Esophagus squamous epithelium (tissue), 4 donors: ENCODE data around the gene SDK2.

Experiments
- POLR2A ChIP-seq, 4 donors: fragments of 450-650 bp; IDR thresholded peaks; one replicate each; pipeline ENCODE4 v1.6.1; 2017; ENCODE audit warnings: antibody characterized with exemption in 4 of 4, mild to moderate bottlenecking in 4 of 4, moderate library complexity in 3 of 4
- TF ChIP-seq, protein P1 (sequence below), 6 experiments: fragments of 450-650 bp in 4 of 6; fragments of 200-600 bp in 2 of 6; sonication (generic) in 2 of 6; IDR thresholded peaks; one replicate each; pipeline ENCODE4 v1.5.1; 2016 to 2019; ENCODE audit warnings: antibody characterized with exemption in 6 of 6, mild to moderate bottlenecking in 4 of 6, moderate library complexity in 4 of 6

DNA sequence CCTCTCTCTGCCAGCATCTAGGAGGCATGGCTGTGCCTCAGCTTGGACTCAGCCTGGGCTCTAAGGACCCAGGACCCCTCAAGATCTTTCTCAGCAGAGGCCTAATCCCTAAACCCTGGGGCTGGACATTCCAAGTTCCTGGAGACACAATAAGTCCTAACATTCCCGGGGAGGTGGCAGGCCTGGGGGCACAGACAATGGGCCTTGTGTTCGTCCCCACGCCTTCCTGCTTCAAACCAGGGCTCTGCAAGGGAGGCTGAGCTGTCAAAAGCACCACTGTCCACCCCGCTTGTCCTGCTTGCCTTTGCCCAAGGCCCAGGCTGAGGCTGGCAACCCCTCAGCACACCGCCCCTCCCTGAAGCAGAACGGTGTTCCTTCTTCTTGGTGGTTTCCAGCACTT is 13.7 kb downstream of the SDK2 start:
- no peak for TF ChIP-seq POLR2A (IDR thresholded peaks at IDR 0.05)
- TF ChIP-seq, protein P1, sequence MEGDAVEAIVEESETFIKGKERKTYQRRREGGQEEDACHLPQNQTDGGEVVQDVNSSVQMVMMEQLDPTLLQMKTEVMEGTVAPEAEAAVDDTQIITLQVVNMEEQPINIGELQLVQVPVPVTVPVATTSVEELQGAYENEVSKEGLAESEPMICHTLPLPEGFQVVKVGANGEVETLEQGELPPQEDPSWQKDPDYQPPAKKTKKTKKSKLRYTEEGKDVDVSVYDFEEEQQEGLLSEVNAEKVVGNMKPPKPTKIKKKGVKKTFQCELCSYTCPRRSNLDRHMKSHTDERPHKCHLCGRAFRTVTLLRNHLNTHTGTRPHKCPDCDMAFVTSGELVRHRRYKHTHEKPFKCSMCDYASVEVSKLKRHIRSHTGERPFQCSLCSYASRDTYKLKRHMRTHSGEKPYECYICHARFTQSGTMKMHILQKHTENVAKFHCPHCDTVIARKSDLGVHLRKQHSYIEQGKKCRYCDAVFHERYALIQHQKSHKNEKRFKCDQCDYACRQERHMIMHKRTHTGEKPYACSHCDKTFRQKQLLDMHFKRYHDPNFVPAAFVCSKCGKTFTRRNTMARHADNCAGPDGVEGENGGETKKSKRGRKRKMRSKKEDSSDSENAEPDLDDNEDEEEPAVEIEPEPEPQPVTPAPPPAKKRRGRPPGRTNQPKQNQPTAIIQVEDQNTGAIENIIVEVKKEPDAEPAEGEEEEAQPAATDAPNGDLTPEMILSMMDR (IDR thresholded peaks at IDR 0.05) = no peak
